ENCODE data around the gene PPIL4.

The PPIL4 gene

DNA sequence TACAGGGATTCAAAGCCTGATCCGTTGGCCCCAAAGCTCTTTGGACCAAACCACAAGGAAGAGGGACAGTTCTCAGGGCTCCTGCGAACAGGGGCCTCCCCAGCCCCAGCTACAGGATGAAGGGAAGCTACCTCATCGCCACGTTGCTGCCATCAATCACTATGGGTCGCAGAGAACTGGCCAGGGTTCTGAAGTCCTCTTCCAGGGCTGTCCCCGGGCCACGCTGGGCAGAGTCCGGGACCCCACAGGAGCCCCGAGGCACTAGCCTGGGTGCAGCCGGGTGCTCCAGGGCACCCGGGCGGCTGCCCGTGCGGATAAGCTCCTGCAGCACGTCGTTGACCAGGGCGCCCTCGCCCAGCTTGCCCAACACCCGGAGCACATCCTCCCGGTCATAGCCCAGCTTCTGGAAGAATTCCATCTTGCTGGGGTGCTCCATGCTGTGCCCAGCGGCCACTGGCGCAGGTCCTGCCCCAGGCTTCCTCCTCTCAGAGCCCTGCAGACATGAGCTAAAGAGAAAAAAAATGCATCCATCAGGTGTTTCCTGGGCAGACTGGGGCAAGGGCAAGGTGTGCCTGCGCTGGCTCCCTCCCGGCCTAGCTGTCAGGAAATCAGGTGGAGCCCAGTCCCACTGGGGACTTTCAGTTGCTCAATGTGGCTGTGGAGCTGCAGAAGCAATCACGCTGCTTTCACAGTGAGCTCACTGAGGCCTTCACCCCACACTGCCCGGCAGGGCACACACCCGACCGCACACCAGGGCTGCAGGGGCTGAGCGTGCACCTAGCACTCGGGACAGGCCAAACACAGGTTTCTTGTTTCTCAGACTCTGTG, 71.5 kb downstream of the PPIL4 start:
- DNase-seq (ENCODE audit: low spot score), result no peak
- TF ChIP-seq, protein P1, sequence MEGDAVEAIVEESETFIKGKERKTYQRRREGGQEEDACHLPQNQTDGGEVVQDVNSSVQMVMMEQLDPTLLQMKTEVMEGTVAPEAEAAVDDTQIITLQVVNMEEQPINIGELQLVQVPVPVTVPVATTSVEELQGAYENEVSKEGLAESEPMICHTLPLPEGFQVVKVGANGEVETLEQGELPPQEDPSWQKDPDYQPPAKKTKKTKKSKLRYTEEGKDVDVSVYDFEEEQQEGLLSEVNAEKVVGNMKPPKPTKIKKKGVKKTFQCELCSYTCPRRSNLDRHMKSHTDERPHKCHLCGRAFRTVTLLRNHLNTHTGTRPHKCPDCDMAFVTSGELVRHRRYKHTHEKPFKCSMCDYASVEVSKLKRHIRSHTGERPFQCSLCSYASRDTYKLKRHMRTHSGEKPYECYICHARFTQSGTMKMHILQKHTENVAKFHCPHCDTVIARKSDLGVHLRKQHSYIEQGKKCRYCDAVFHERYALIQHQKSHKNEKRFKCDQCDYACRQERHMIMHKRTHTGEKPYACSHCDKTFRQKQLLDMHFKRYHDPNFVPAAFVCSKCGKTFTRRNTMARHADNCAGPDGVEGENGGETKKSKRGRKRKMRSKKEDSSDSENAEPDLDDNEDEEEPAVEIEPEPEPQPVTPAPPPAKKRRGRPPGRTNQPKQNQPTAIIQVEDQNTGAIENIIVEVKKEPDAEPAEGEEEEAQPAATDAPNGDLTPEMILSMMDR (IDR thresholded peaks at IDR 0.05; ENCODE audit: extremely low read depth, missing control alignments), result no peak

DNA sequence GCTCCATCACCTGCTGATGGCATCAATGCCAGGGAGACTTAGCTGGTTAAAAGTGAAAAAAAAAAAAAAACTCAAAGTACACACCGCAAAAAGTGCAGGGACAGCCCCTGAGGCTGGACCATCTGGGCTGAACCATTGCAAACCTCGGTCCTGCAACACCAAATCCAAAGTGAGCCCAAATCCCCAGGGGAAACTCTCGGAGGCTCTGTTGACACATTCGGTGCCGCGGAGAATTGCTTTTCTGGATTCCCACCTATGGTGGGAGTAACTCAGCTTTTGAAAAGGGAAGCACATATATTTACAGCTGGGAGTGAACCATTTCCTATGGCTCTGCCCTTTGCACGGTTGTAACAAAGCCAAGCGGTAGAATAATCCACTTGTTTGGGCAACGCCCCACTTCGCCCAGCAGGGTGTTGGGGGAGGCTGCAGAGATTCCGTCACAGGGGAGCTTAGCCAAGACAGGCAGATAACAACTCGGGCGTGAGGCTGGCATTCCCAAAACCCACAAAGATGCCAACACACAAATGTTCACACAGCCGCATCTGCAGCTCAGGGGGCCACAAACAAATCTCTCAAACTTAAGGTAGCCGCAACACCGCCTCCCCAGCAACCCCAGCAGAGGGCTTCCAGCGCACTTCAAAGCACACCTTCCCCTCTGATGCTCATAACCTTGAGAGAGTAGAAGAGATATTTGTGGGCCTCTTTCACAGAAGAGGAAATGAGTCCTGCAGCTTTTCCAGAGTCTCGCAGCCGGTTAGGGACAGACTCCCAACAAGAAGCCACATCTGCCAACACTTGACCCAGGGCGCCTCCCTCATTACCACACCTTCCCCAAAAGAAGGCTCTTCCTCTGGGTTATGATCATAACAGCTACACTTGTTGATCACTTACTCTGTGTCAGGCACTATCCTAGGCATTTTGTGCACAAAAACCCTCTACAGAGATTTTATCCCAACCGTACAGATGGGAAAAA, 72.5 kb downstream of the PPIL4 start:
- TF ChIP-seq, protein P1 (IDR thresholded peaks at IDR 0.05; ENCODE audit: extremely low read depth, missing control alignments), result no peak
- no peak for DNase-seq (ENCODE audit: low spot score)

DNA sequence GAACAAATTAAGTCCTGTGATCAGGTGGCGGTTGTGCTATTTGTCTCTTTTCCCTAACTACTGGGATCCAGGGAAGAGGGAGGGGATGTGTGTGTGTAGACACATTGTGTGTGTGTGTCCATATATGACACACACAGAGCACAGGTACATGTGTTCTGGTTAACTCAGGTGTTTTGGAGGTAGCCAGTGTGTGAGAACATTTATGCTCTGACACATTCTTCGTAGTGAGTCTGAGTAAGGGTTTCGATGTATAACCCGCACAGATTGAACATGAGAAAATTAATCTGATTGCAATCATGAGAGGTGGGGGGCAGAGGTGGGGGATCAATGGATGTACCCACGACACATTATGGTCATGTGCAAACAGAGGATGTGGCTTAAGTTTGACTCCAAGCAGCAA, 73.6 kb downstream of the PPIL4 start:
- DNase-seq (ENCODE audit: low spot score), result no peak
- TF ChIP-seq, protein P1 (IDR thresholded peaks at IDR 0.05; ENCODE audit: extremely low read depth, missing control alignments), result no peak

DNA sequence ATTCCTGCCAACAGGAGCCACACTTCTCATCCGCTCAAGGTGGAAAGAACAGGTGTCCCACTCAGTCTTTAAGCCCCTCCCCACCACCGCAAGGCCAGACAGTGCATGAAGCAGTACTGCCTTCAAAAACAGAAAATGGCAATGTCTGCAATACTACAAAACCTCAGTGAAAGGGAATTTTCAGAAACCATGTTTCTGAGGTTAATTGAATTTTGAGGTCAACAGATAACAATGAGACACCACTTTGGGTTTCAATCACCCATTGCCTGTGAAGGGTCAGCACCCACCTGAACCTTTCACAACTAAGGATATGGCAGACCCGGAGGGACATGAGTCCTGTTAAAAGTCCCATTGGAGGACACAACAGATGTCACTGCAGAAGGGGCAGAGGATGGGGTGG, 74.0 kb downstream of the PPIL4 start:
- no peak for DNase-seq (ENCODE audit: low spot score)
- TF ChIP-seq, protein P1 (IDR thresholded peaks at IDR 0.05; ENCODE audit: extremely low read depth, missing control alignments), result no peak

DNA sequence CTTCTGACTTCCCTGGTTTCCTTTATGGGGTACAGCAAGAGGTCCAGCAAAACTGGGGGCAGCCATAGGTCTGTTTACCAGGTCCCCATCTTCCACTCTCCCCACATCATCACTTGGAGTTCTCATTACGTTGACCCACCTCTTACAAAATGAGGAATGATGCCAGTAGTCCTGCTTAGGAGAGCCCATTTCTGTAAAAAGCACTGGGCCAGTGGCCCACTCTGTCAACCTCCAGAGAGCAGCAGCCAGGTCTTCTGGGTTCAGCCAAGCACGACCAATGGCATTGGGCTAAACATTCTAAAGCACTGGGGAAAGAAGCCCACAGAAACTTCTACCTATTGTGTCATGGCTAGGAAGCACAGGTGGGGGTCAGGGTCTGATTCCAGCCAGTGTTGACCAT, 74.9 kb downstream of the PPIL4 start:
- DNase-seq (ENCODE audit: low spot score), result no peak
- TF ChIP-seq, protein P1 (IDR thresholded peaks at IDR 0.05; ENCODE audit: extremely low read depth, missing control alignments), result no peak

DNA sequence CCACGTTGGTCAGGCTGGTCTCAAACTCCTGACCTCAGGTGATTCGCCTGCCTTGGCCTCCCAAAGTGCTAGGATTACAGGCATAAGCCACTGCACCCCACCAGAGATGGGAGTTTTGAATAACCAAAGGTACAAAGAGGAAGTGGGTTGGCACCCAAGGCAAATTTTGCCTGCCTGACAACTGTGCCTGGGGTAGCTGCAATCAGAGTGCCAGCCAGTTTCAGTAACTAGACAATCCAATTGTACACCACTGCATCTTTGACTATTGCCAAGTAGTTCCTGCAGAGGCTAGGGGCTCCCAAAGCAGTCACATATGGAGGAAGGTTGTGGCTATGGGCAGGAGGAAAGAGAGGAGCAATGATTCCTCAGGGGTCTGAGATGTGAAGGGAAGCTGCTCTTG, 77.7 kb downstream of the PPIL4 start:
- no peak for DNase-seq (ENCODE audit: low spot score)
- TF ChIP-seq, protein P1 (IDR thresholded peaks at IDR 0.05; ENCODE audit: extremely low read depth, missing control alignments), result no peak

DNA sequence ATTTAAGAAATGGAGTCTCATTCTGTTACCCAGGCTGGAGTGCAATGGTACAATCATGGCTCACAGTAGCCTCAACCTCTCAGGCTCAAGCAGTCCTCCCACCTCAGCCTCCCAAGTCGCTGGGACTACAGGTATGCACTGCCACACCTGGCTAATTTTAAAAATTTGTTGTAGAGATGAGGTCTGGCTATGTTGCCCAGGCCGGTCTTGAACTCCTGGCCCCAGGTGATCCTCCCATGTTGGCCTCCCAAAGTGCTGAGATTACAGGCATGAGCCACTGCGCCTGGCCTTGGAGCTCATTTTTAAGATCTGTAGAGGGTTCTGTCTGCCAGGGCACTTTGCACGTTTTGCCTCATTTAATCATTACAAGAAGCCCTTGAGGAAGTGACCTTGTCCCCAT, 78.6 kb downstream of the PPIL4 start:
- DNase-seq (ENCODE audit: low spot score), result no peak
- TF ChIP-seq, protein P1 (IDR thresholded peaks at IDR 0.05; ENCODE audit: extremely low read depth, missing control alignments), result no peak
